Stimulated activated CD4-positive, alpha-beta T cell treated with anti-CD3 and anti-CD28 coated beads, Interleukin-2, amount 100 ng/mL, for 4 hours (primary cell): ENCODE measurements around the gene ASAP2.

Source experiments
- DNase-seq: peaks from one replicate; pipeline ENCODE4 v3.0.0-alpha.2; 2020; ENCODE audit warnings: low read depth

Gene ASAP2

GRCh38 chr2:9231291-9232165 lies 24.9 kb downstream of the ASAP2 start:
- no peak for DNase-seq

GRCh38 chr2:9232166-9232479 lies 25.5 kb downstream of the ASAP2 start:
- no peak for DNase-seq

- no peak for DNase-seq
Observed at GRCh38 chr2:9232886-9233285, 26.3 kb downstream of the ASAP2 start.

DNA sequence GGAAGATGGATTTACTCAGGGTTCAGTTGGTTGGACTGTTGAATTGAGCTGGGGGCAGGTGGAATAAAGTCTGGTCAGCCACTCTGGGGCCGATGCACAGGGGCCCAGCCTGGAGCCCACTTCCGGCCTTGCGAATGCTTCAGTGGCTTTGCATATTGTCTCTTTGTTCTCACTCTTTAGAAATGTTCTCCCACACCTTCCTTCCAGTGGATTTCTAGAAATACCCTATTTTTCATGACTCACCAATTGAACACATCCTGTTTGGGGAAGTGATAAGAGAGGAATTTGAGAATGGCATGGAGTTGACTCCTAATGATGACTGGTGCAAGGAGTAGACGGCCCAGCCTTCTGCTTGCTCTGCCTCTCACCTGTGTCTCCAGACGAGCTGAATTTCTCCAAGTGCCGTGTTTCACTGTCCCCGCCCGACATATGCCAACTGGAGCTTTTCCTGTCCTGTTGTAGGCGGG lies 28.1 kb downstream of the ASAP2 start:
- DNase-seq: no peak

- no peak for DNase-seq
Observed at GRCh38 chr2:9235147-9236044, 28.8 kb downstream of the ASAP2 start.

- DNase-seq: no peak
Observed at GRCh38 chr2:9236045-9236344, 29.4 kb downstream of the ASAP2 start.

- no peak for DNase-seq
Observed at GRCh38 chr2:9236867-9237266, 30.3 kb downstream of the ASAP2 start.

DNA sequence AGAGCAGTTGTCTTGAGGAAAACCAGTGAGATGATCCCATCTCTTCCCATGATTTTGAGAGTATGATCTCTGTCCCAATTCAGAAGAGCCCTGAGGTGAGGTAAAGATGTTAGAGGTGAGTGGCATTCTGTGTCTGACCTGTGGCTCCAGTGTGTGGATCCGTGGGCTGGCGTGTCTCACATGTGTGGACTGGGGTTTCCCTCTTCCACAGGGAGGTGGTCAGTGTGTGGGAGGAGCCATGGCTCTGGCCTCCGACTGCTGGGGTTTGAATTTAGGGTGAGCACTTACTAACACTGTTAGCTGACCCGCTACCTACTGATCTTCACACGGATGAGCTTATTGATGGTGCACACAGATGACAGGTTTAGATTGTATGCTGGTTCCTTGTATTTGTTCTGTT lies 31.2 kb downstream of the ASAP2 start:
- no peak for DNase-seq

GRCh38 chr2:9238591-9239326 lies 32.1 kb downstream of the ASAP2 start:
- DNase-seq: no peak

- no peak for DNase-seq
Observed at GRCh38 chr2:9239616-9240015, 33.0 kb downstream of the ASAP2 start.

GRCh38 chr2:9240745-9241144 lies 34.1 kb downstream of the ASAP2 start:
- DNase-seq: no peak

GRCh38 chr2:9241233-9241632 lies 34.6 kb downstream of the ASAP2 start:
- no peak for DNase-seq

- no peak for DNase-seq
Observed at GRCh38 chr2:9243357-9243756, 36.7 kb downstream of the ASAP2 start.

DNA sequence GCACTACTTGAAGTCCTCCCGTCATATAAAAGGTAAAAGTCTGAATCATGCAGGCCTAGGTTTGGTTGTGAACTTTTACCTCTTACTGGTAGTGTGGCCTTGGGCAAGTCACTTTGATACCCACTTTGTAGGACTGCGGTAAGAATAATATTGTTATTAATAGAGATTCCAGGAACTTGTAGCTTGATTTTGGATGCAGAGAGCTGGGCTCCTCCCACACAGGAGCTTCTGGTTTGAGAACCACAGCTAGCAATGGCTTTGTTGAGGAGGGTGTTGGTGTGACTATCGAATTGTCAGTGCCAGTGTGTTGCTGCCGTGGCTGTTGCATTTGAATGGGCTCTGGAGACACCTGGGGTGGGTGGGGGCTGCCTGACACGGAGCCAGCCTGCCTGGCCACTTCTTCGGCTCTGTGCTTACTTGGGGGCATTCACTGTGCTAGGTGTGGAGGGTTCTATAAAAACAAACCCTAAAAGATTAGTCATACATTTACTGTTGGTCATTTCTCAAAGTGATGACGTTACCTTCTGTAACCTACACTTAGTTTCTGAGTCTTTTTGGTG lies 38.5 kb downstream of the ASAP2 start:
- DNase-seq: no peak

- DNase-seq: no peak
Observed at GRCh38 chr2:9247177-9247576, 40.6 kb downstream of the ASAP2 start.

DNA sequence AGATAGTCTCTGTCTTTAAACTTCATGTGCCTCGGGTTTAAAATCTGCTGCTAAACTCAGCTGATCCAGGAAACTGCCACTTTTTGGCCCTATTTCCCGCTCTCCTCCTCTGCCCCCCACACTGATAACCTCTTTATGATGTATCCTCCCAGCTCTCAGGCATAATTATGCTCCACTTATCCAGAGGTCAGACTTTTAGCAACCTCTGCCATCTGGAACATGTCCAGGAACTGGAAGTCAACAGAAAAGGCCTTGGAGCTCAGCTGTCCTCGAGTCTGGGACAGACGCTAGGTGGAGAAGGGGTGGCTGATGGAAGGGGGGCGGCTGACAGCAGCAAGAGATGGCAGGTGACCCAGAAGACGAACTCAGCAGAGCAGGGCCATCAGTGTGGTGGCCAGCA lies 41.2 kb downstream of the ASAP2 start:
- no peak for DNase-seq

DNA sequence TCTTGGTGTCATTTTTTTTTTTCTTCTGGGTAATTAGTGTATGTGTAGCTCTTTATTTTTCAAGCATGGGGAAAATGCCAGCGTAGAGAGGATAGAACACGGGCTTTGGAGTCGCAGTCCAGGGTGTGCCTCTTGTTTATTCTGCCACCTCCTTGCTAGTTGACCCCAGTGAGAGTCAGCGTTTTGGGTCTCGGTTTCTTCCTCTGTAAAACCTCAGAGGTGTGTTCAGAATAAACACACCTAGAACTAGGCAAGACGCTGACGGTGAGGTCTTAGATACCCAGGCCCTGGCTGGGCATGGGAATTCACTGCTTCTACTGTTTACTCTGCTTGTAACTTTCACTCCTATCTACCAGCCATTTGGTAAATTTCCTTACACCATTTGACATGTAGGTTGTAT lies 41.8 kb downstream of the ASAP2 start:
- DNase-seq: no peak

DNA sequence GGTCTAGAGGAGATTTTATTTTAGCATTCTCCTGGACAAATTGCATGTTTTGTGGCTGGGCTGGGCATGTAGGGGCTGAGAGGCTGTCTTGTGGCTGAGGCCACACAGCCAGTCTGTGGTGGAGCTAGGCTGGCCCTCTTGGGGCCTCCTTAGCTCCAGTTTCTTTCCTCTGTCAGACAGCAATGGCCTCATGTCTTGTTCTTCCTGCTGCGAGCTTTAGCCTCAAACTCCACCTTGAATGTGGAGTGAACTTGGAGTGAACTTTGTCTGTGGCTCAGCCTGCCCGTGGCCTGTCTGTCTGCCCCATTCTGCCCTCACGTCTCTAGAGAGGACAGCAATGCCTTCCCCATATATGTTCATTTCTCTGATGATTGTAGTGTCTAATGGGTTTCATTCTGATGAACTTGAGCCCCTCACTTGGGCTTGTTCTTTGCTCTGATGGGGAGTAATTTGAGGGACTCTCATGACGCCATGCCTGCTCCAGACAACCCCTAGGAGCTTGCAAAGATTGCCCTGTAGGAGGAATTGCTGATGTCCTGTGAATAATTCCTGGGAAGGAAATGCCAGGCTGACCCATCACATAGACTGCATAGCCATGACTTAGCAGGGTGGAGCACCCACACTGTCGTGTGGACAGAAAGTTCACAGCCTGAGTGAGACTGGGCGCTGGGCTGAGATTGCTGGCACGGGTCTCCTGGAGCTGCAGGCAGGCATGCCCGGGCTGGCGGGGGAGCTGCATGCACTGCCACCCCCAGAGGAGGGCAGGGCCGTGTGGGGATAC lies 42.6 kb downstream of the ASAP2 start:
- no peak for DNase-seq

GRCh38 chr2:9250091-9250490 lies 43.5 kb downstream of the ASAP2 start:
- no peak for DNase-seq

DNA sequence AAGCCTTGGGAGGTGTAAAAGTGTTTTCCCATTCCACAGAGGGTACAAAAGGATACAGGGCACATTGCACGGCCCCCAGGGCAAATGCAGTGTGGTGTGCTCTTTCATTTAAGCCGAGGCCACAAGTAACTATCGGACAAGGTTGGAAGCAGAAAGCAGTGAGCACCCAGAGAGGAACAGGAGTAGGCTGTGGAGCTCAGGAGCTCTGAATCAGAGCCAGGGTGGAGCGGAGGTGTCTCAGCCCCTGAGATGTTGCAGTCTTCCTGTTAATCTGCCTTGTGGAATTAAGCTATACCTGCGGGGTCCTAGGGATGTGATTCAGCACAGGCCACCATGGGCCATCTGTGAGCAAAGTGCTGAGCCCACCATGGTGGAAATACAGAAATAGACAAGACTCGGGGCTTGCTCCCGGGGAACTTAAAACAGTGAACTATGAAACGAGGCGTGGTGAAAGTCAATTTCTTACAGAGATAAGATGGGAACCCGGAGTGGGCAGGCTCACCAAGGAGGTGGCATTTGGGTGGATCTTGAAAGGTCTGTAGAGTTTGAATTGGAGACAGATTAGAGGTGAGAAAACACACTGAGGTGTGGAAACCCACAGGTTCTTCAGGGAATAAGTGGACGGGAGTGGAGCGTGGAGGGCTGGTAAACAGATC lies 44.0 kb downstream of the ASAP2 start:
- no peak for DNase-seq
